OCI-LY3 (cell line): ENCODE data around the gene TNNI2.

Experiments
- H2AFZ ChIP-seq: fragments of 200-600, 300-600 bp; shearing (Covaris generic); 2 replicates; pipeline ENCODE4 v1.6.0; 2014; ENCODE audit warnings: antibody characterized with exemption, low read depth, low read length
- H3K27ac ChIP-seq: fragments of 200-600, 300-600 bp; sonication (generic); 2 replicates; pipeline ENCODE4 v1.5.1; 2014; ENCODE audit warnings: mild to moderate bottlenecking, low read length, moderate library complexity, mixed read lengths
- H3K27me3 ChIP-seq: fragments of 200-600, 300-600 bp; sonication (generic); 2 replicates; pipeline ENCODE4 v1.6.1; 2014; ENCODE audit warnings: low read depth, low read length, mixed read lengths
- H3K36me3 ChIP-seq: fragments of 200-600, 300-600 bp; sonication (generic); replicated peaks from 2 replicates; pipeline ENCODE3; 2014; ENCODE audit warnings: low read depth, low read length, mixed read lengths
- H3K4me1 ChIP-seq: fragments of 300-600, 200-600 bp; sonication (generic); 2 replicates; pipeline ENCODE4 v1.6.1; 2014; ENCODE audit warnings: low read length, mixed read lengths
- H3K4me2 ChIP-seq: fragments of 200-600, 300-600 bp; sonication (generic); 2 replicates; pipeline ENCODE4 v1.6.1; 2014; ENCODE audit warnings: low read length, mixed read lengths
- H3K4me3 ChIP-seq: fragments of 300-600, 200-600 bp; sonication (generic); 2 replicates; pipeline ENCODE4 v1.5.1; 2014; ENCODE audit warnings: antibody characterized with exemption, mild to moderate bottlenecking, low read length, moderate library complexity
- H3K79me2 ChIP-seq: fragments of 300-600, 200-600 bp; shearing (Covaris generic); 2 replicates; pipeline ENCODE4 v1.6.1; 2014; ENCODE audit warnings: mild to moderate bottlenecking, low read length, mixed read lengths
- H3K9ac ChIP-seq: fragments of 300-600, 200-600 bp; shearing (Covaris generic); 2 replicates; pipeline ENCODE4 v1.6.0; 2014; ENCODE audit warnings: mild to moderate bottlenecking, low read length, moderate library complexity
- H3K9me3 ChIP-seq: fragments of 200-600, 300-600 bp; shearing (Covaris generic); 2 replicates; pipeline ENCODE4 v1.6.1; 2014; ENCODE audit warnings: low read length, mixed read lengths; ENCODE audit not compliant: insufficient read depth
- H4K20me1 ChIP-seq: fragments of 200-600, 300-600 bp; sonication (generic); 2 replicates; pipeline ENCODE4 v1.6.1; 2016; ENCODE audit warnings: low read length, mixed read lengths; ENCODE audit not compliant: insufficient read depth
- EZH2phosphoT487 ChIP-seq: fragments of 200-600 bp; shearing (Covaris generic); IDR thresholded peaks from 2 replicates; pipeline ENCODE4 v1.6.1; 2018; ENCODE audit warnings: antibody characterized with exemption, mixed run types, low read depth
- TF ChIP-seq, protein P1 (sequence below): fragments of 200-600, 300-600 bp; sonication (generic); IDR thresholded peaks from 2 replicates; pipeline ENCODE4 v1.5.1; 2014; ENCODE audit warnings: antibody characterized with exemption, low read length, low read depth

Gene TNNI2

DNA sequence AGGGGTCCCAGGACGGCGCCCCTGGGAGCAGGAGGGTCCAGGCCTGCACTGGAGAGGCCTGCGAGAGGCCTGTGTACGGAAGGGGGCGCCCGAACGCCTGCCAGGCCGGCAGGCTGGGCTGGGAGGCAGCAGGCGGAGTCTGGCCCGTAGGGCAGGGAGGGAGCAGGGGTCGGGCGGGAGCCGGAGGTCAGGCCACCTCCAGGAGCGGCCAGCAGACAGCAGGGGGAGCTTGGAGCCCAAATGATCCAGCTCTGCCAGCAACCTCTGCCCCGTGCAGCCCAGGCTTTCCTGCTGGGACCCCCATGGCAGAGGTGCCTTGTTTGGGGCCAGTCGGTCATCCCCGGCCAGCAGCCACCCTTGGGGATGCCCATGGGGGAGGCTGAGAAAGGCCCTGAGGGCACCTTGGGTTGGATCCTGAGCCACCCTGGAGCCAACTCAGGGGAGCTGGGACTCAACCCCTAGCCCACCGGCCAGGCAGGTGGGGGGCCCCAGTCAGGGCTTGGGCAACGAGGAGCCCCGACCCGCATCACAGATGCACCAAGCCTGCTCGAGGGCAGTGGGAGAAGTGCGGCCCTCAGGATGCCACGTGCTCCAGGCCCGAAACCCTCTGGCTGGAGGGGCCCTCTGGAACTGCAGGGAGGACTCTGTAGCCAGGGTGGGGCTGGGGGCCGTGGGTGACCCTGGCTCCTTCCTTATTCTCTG is 13.6 kb upstream of the TNNI2 start:
- H3K79me2 ChIP-seq, result no peaks in the 10 kb centered on the region
- H3K9me3 ChIP-seq, result no peaks in the 10 kb centered on the region
- TF ChIP-seq EZH2phosphoT487, result no peak
- TF ChIP-seq, protein P1, sequence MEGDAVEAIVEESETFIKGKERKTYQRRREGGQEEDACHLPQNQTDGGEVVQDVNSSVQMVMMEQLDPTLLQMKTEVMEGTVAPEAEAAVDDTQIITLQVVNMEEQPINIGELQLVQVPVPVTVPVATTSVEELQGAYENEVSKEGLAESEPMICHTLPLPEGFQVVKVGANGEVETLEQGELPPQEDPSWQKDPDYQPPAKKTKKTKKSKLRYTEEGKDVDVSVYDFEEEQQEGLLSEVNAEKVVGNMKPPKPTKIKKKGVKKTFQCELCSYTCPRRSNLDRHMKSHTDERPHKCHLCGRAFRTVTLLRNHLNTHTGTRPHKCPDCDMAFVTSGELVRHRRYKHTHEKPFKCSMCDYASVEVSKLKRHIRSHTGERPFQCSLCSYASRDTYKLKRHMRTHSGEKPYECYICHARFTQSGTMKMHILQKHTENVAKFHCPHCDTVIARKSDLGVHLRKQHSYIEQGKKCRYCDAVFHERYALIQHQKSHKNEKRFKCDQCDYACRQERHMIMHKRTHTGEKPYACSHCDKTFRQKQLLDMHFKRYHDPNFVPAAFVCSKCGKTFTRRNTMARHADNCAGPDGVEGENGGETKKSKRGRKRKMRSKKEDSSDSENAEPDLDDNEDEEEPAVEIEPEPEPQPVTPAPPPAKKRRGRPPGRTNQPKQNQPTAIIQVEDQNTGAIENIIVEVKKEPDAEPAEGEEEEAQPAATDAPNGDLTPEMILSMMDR, result peak; percentile 62
- no peak overlapping the region for H3K27ac ChIP-seq
- no peak overlapping the region for H2AFZ ChIP-seq
- no peaks in the 10 kb centered on the region for H3K36me3 ChIP-seq
- no peak overlapping the region for H3K9ac ChIP-seq
- H3K27me3 ChIP-seq, result peaks cover 25% of the 10 kb centered on the region
- no peaks in the 10 kb centered on the region for H3K4me1 ChIP-seq
- H3K4me3 ChIP-seq, result no peak overlapping the region
- no peak overlapping the region for H3K4me2 ChIP-seq
- H4K20me1 ChIP-seq, result no peaks in the 10 kb centered on the region

DNA sequence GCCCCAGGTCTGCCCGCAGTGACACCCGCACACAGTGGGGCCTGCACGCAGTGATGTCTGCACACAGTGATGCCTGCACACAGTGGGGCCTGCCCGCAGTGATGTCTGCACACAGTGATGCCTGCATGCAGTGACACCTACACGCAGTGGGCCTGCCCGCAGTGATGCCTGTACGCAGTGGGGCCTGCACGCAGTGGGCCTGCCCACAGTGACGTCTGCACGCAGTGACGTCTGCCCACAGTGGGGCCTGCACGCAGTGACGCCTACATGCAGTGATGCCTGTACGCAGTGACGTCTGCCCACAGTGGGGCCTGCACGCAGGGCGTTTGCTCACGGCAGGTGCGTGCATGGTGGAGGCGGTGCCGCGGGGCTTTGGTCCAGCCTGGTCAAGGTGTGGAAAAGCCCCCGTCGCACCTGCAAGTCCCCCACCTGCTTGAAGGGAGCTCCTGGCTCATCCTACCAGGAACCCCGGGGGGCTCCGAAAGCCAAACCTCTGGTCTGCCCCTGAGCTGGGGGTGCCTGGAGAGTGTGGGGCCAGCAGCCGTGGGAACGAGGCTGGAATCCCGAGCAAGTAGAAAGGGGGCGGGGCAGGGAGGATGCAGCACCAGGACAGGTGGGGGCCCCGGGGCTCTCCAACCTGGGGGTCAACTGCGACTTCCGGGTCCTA is 12.9 kb upstream of the TNNI2 start:
- H3K79me2 ChIP-seq, result no peaks in the 10 kb centered on the region
- no peaks in the 10 kb centered on the region for H3K9me3 ChIP-seq
- no peak overlapping the region for H3K4me2 ChIP-seq
- H2AFZ ChIP-seq, result no peak overlapping the region
- H4K20me1 ChIP-seq, result no peaks in the 10 kb centered on the region
- H3K36me3 ChIP-seq, result no peaks in the 10 kb centered on the region
- no peak for TF ChIP-seq EZH2phosphoT487
- TF ChIP-seq, protein P1, result no peak
- no peak overlapping the region for H3K27ac ChIP-seq
- no peak overlapping the region for H3K4me3 ChIP-seq
- H3K4me1 ChIP-seq, result no peaks in the 10 kb centered on the region
- no peak overlapping the region for H3K9ac ChIP-seq
- H3K27me3 ChIP-seq, result peaks cover 32% of the 10 kb centered on the region

DNA sequence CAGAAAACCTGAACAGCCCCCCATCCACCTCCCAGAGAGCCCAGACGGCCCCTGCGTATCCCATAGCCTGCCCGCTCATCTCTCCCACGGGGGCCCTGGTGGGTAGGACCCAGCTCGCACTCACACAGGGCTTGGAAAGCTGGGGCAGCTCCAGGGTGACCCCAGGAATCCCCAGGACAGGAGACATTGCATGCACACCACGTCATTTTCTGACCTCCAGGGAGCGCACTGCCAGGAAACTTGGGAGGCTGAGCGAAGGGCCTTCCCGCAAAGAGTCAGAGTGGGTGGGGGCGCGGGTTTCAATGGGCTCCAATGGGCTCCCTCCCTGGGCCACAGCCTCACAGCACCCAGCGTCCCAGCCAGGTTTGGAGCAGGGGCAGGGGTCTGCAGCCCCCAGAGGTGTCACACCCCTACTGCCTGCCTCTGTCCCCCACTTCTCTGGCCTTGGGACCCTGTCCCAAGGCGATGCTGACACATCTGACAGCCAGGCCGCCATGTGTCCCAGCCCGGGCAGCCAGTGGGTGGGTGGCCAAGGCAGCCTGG is 12.2 kb upstream of the TNNI2 start:
- Histone ChIP-seq H3K4me2 (no peak overlapping the region), H3K4me1 (no peaks in the 10 kb centered on the region), H3K36me3 (no peaks in the 10 kb centered on the region), H3K9me3 (no peaks in the 10 kb centered on the region), H2AFZ (no peak overlapping the region), H3K79me2 (no peaks in the 10 kb centered on the region), H3K9ac (no peak overlapping the region), H3K27me3 (peaks cover 38% of the 10 kb centered on the region), H3K4me3 (no peak overlapping the region), H4K20me1 (no peaks in the 10 kb centered on the region), H3K27ac (no peak overlapping the region)
- TF ChIP-seq, protein P1, result peak; percentile 32
- TF ChIP-seq EZH2phosphoT487, result no peak

DNA sequence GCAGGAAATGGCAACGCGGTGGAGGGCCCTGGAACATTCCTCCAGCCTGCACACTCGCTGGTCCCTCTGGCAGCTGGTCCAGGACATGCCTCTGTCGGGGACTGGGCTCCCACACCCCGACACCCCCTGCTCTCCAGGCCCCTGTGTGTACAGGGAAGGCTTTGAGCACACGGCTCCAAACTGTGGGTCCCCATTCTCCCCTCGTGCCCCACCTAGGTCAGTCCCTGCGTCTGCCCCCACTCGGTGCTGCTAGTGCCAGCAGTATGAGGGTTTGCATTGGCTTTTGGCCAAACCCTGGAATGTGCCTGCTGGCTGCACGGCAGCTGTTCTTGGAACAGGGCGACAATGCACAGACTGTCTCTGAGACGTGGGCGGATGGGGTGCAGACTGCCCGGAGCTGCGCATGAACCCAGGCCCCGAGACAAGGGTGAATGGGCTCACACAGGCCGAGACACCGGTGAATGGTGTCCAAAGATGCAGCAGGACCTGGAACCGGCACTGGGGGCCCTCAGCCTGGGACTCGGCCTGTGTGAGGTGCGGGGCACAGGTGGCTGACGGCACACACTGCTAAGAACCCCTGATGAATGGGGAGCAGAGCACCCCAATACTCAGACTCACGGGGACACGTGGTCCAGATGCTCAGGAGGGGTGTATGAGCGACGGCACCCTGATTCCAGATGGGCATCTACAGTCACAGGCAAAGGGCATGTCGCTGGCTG is 11.5 kb upstream of the TNNI2 start:
- Histone ChIP-seq H3K27me3 (peaks cover 43% of the 10 kb centered on the region), H3K79me2 (no peaks in the 10 kb centered on the region), H3K9me3 (no peaks in the 10 kb centered on the region), H3K4me2 (no peak overlapping the region), H3K36me3 (no peaks in the 10 kb centered on the region), H3K4me3 (no peak overlapping the region), H3K4me1 (no peaks in the 10 kb centered on the region), H2AFZ (no peak overlapping the region), H3K27ac (no peak overlapping the region), H4K20me1 (no peaks in the 10 kb centered on the region), H3K9ac (no peak overlapping the region)
- TF ChIP-seq EZH2phosphoT487, result no peak
- TF ChIP-seq, protein P1, result no peak
